Activated T-cell treated with anti-CD3 and anti-CD28 coated beads, Interleukin-2, amount 50 U/mL, for 24 hours (primary cell): Measurements from ENCODE around the gene MOB3B.

ENCODE experiments used
- DNase-seq: peaks from one replicate; pipeline ENCODE4 v3.0.0-alpha.2; 2020
- H3K27ac Mint-ChIP-seq: 2 replicates; pipeline ENCODE4 v1.8.0; 2020; ENCODE audit warnings: mild to moderate bottlenecking, mixed read lengths
- H3K27me3 Mint-ChIP-seq: 2 replicates; pipeline ENCODE4 v1.8.0; 2020; ENCODE audit warnings: mixed read lengths
- H3K36me3 Mint-ChIP-seq: 2 replicates; pipeline ENCODE4 v1.8.0; 2020; ENCODE audit warnings: low read depth, mixed read lengths
- H3K4me1 Mint-ChIP-seq: 2 replicates; pipeline ENCODE4 v1.8.0; 2020; ENCODE audit warnings: low read depth, mixed read lengths
- H3K4me3 Mint-ChIP-seq: 2 replicates; pipeline ENCODE4 v1.8.0; 2020; ENCODE audit warnings: mild to moderate bottlenecking, moderate library complexity, mixed read lengths
- H3K9me3 Mint-ChIP-seq: 2 replicates; pipeline ENCODE4 v1.8.0; 2020; ENCODE audit warnings: mixed read lengths

Gene MOB3B

GRCh38 chr9:27529316-27530278, at the start of gene MOB3B:
Gene MOB3B (minus strand): TSS chr9:27529814. CDS start chr9:27455550, 74,264 bp downstream.
- Mint-ChIP-seq H3K27ac (peak within 1 kb of the TSS; percentile 72), H3K9me3 (no peaks in the 10 kb centered on the region), H3K36me3 (no peaks in the 10 kb centered on the region), H3K27me3 (peaks cover 20% of the 10 kb centered on the region), H3K4me3 (peak within 1 kb of the TSS; percentile 85), H3K4me1 (peaks cover 16% of the 10 kb centered on the region)
- peak; percentile 88 for DNase-seq

GRCh38 chr9:27573634-27574590, 44.3 kb upstream of the MOB3B start:
- peak overlapping the region; percentile 100 for H3K27ac Mint-ChIP-seq
- peak overlapping the region; percentile 86 for H3K4me3 Mint-ChIP-seq
- peaks cover 11% of the 10 kb centered on the region for H3K36me3 Mint-ChIP-seq
- peaks cover 38% of the 10 kb centered on the region for H3K4me1 Mint-ChIP-seq
- peak; percentile 89 for DNase-seq
- peaks cover 4% of the 10 kb centered on the region for H3K27me3 Mint-ChIP-seq
- peaks cover 3% of the 10 kb centered on the region for H3K9me3 Mint-ChIP-seq

- Mint-ChIP-seq H3K9me3 (peaks cover 2% of the 10 kb centered on the region), H3K36me3 (peaks cover 11% of the 10 kb centered on the region), H3K4me1 (peaks cover 40% of the 10 kb centered on the region), H3K4me3 (peak within 1 kb of the TSS; percentile 86), H3K27me3 (peaks cover 4% of the 10 kb centered on the region), H3K27ac (peak within 1 kb of the TSS; percentile 100)
- DNase-seq = peak; percentile 92
Measured at GRCh38 chr9:27572918-27573633, 43.5 kb upstream of the MOB3B start, which contains the start of gene C9orf72. Gene C9orf72 (minus strand): TSS chr9:27573481. CDS start chr9:27567120, 6,361 bp downstream.

GRCh38 chr9:27572566-27572917, 42.9 kb upstream of the MOB3B start:
- H3K36me3 Mint-ChIP-seq = peaks cover 11% of the 10 kb centered on the region
- H3K4me1 Mint-ChIP-seq = peaks cover 41% of the 10 kb centered on the region
- peak overlapping the region; percentile 86 for H3K4me3 Mint-ChIP-seq
- peak overlapping the region; percentile 100 for H3K27ac Mint-ChIP-seq
- peaks cover 4% of the 10 kb centered on the region for H3K27me3 Mint-ChIP-seq
- no peak for DNase-seq
- H3K9me3 Mint-ChIP-seq = no peaks in the 10 kb centered on the region

- Mint-ChIP-seq H3K27ac (peak overlapping the region; percentile 100), H3K4me3 (peak overlapping the region; percentile 86), H3K9me3 (no peaks in the 10 kb centered on the region), H3K4me1 (peaks cover 42% of the 10 kb centered on the region), H3K27me3 (peaks cover 4% of the 10 kb centered on the region), H3K36me3 (peaks cover 11% of the 10 kb centered on the region)
- no peak for DNase-seq
Measured at GRCh38 chr9:27572061-27572460, 42.4 kb upstream of the MOB3B start.

- DNase-seq = no peak
- no peak overlapping the region for H3K27ac Mint-ChIP-seq
- H3K4me1 Mint-ChIP-seq = peaks cover 50% of the 10 kb centered on the region
- no peak overlapping the region for H3K4me3 Mint-ChIP-seq
- H3K27me3 Mint-ChIP-seq = peaks cover 4% of the 10 kb centered on the region
- H3K9me3 Mint-ChIP-seq = no peaks in the 10 kb centered on the region
- H3K36me3 Mint-ChIP-seq = peaks cover 20% of the 10 kb centered on the region
Measured at GRCh38 chr9:27571011-27571410, 41.4 kb upstream of the MOB3B start.

- Mint-ChIP-seq H3K4me3 (no peak overlapping the region), H3K36me3 (peaks cover 33% of the 10 kb centered on the region), H3K9me3 (no peaks in the 10 kb centered on the region), H3K4me1 (peaks cover 58% of the 10 kb centered on the region), H3K27me3 (peaks cover 4% of the 10 kb centered on the region), H3K27ac (no peak overlapping the region)
- DNase-seq = no peak
Measured at GRCh38 chr9:27569406-27569805, 39.8 kb upstream of the MOB3B start.

GRCh38 chr9:27566118-27566517, 36.5 kb upstream of the MOB3B start:
- Mint-ChIP-seq H3K36me3 (peaks cover 40% of the 10 kb centered on the region), H3K27me3 (no peaks in the 10 kb centered on the region), H3K4me3 (no peak overlapping the region), H3K27ac (no peak overlapping the region), H3K4me1 (peaks cover 41% of the 10 kb centered on the region), H3K9me3 (no peaks in the 10 kb centered on the region)
- DNase-seq = no peak

- Mint-ChIP-seq H3K4me1 (peaks cover 37% of the 10 kb centered on the region), H3K27ac (no peak overlapping the region), H3K27me3 (no peaks in the 10 kb centered on the region), H3K36me3 (peaks cover 44% of the 10 kb centered on the region), H3K9me3 (no peaks in the 10 kb centered on the region), H3K4me3 (no peak overlapping the region)
- no peak for DNase-seq
Measured at GRCh38 chr9:27565696-27566095, 36.1 kb upstream of the MOB3B start.

- no peaks in the 10 kb centered on the region for H3K27me3 Mint-ChIP-seq
- no peak overlapping the region for H3K4me3 Mint-ChIP-seq
- H3K4me1 Mint-ChIP-seq = peaks cover 34% of the 10 kb centered on the region
- H3K36me3 Mint-ChIP-seq = peaks cover 47% of the 10 kb centered on the region
- no peaks in the 10 kb centered on the region for H3K9me3 Mint-ChIP-seq
- DNase-seq = no peak
- H3K27ac Mint-ChIP-seq = peak overlapping the region; percentile 64
Measured at GRCh38 chr9:27564670-27565069, 35.1 kb upstream of the MOB3B start.

- DNase-seq = no peak
- no peak overlapping the region for H3K4me3 Mint-ChIP-seq
- H3K36me3 Mint-ChIP-seq = peaks cover 54% of the 10 kb centered on the region
- no peaks in the 10 kb centered on the region for H3K27me3 Mint-ChIP-seq
- no peak overlapping the region for H3K27ac Mint-ChIP-seq
- H3K4me1 Mint-ChIP-seq = peaks cover 34% of the 10 kb centered on the region
- no peaks in the 10 kb centered on the region for H3K9me3 Mint-ChIP-seq
Measured at GRCh38 chr9:27563738-27564430, 34.3 kb upstream of the MOB3B start.

GRCh38 chr9:27561685-27562084, 32.1 kb upstream of the MOB3B start:
- DNase-seq = no peak
- Mint-ChIP-seq H3K36me3 (peaks cover 63% of the 10 kb centered on the region), H3K4me3 (no peak overlapping the region), H3K9me3 (no peaks in the 10 kb centered on the region), H3K4me1 (peaks cover 27% of the 10 kb centered on the region), H3K27me3 (no peaks in the 10 kb centered on the region), H3K27ac (no peak overlapping the region)

GRCh38 chr9:27560457-27560856, 30.8 kb upstream of the MOB3B start:
- Mint-ChIP-seq H3K27me3 (no peaks in the 10 kb centered on the region), H3K36me3 (peaks cover 64% of the 10 kb centered on the region), H3K4me3 (no peak overlapping the region), H3K27ac (no peak overlapping the region), H3K9me3 (no peaks in the 10 kb centered on the region), H3K4me1 (peaks cover 19% of the 10 kb centered on the region)
- DNase-seq = no peak
